Subcutaneous abdominal adipose tissue (tissue), 5 donors: ENCODE data around the gene KIAA2012.
A peak's percentile ranks its signal among the peaks of the same experiment; 100 is the strongest.

ENCODE experiments used
- H3K27ac ChIP-seq: one replicate; pipeline ENCODE4 v1.7.0; 2013; ENCODE audit warnings: low read depth, mild to moderate bottlenecking, inconsistent platforms, low read length, moderate library complexity
- H3K27me3 ChIP-seq, 5 donors: one replicate each; pipeline ENCODE4 v1.7.0; 2013; ENCODE audit warnings: low read length in 5 of 5, inconsistent platforms in 1 of 5; ENCODE audit not compliant: control insufficient read depth in 5 of 5, insufficient read depth in 4 of 5
- H3K36me3 ChIP-seq, 5 donors: one replicate each; pipeline ENCODE4 v1.7.0; 2013; ENCODE audit warnings: low read length in 5 of 5; ENCODE audit not compliant: control insufficient read depth in 5 of 5, insufficient read depth in 5 of 5
- H3K4me1 ChIP-seq, 5 donors: one replicate each; pipeline ENCODE4 v1.7.0; 2013; ENCODE audit warnings: low read length in 5 of 5, mild to moderate bottlenecking in 3 of 5, moderate library complexity in 1 of 5; ENCODE audit not compliant: control insufficient read depth in 5 of 5, insufficient read depth in 5 of 5
- H3K4me3 ChIP-seq, 5 donors: one replicate each; pipeline ENCODE4 v1.7.0; 2013; ENCODE audit warnings: low read length in 5 of 5, low read depth in 1 of 5
- H3K9ac ChIP-seq, 5 donors: one replicate each; pipeline ENCODE4 v1.7.0; 2013; ENCODE audit warnings: low read length in 5 of 5, mild to moderate bottlenecking in 4 of 5, moderate library complexity in 3 of 5
- H3K9me3 ChIP-seq, 5 donors: one replicate each; pipeline ENCODE4 v1.7.0; 2013; ENCODE audit warnings: low read length in 5 of 5; ENCODE audit not compliant: control insufficient read depth in 5 of 5
- donor health status: healthy.
- donor health status: healthy.
- donor health status: healthy.
- donor health status: healthy.
- donor health status: healthy.

KIAA2012 gene

GRCh38 chr2:202072226-202072625 is 829 bp upstream of the KIAA2012 start:
- Histone ChIP-seq H3K9me3 (no peaks in the 10 kb centered on the region), H3K27me3 (no peaks in the 10 kb centered on the region), H3K4me1 (no peaks in the 10 kb centered on the region), H3K36me3 (no peaks in the 10 kb centered on the region), H3K27ac (no peak overlapping the region), H3K4me3 (no peak overlapping the region), H3K9ac (no peak overlapping the region)

- H3K27ac ChIP-seq = no peak overlapping the region
- H3K4me3 ChIP-seq = no peak overlapping the region
- H3K36me3 ChIP-seq = no peaks in the 10 kb centered on the region
- H3K27me3 ChIP-seq = no peaks in the 10 kb centered on the region
- H3K4me1 ChIP-seq = no peaks in the 10 kb centered on the region
- no peak overlapping the region for H3K9ac ChIP-seq
- H3K9me3 ChIP-seq = no peaks in the 10 kb centered on the region
These were observed 1.3 kb downstream of the KIAA2012 start for GRCh38 chr2:202074324-202074723.

- no peaks in the 10 kb centered on the region for H3K36me3 ChIP-seq
- no peak overlapping the region for H3K4me3 ChIP-seq
- no peak overlapping the region for H3K9ac ChIP-seq
- H3K27ac ChIP-seq = no peak overlapping the region
- peaks cover 0 to 5% (median 0%) of the 10 kb centered on the region in 5 donors for H3K9me3 ChIP-seq
- H3K4me1 ChIP-seq = no peaks in the 10 kb centered on the region
- no peaks in the 10 kb centered on the region for H3K27me3 ChIP-seq
These were observed 6.3 kb downstream of the KIAA2012 start for GRCh38 chr2:202079310-202079709.

- Histone ChIP-seq H3K9ac (no peak overlapping the region), H3K36me3 (no peaks in the 10 kb centered on the region), H3K9me3 (peaks cover 0 to 5% (median 0%) of the 10 kb centered on the region in 5 donors), H3K4me3 (no peak overlapping the region), H3K27me3 (peaks cover 0 to 3% (median 0%) of the 10 kb centered on the region in 5 donors), H3K4me1 (peaks cover 0 to 9% (median 6%) of the 10 kb centered on the region in 5 donors), H3K27ac (no peak overlapping the region)
These were observed 11.2 kb downstream of the KIAA2012 start for GRCh38 chr2:202084265-202084664.

GRCh38 chr2:202088777-202089176 is 15.7 kb downstream of the KIAA2012 start:
- no peaks in the 10 kb centered on the region for H3K9me3 ChIP-seq
- H3K9ac ChIP-seq = peak overlapping the region in 1 of 5 donors; percentile 42
- no peaks in the 10 kb centered on the region for H3K36me3 ChIP-seq

GRCh38 chr2:202090530-202090929 is 17.5 kb downstream of the KIAA2012 start:
- Histone ChIP-seq H3K9ac (no peak overlapping the region), H3K27me3 (peaks cover 0 to 3% (median 0%) of the 10 kb centered on the region in 5 donors), H3K4me1 (peaks cover 0 to 17% (median 8%) of the 10 kb centered on the region in 5 donors), H3K27ac (no peak overlapping the region), H3K4me3 (no peak overlapping the region), H3K9me3 (no peaks in the 10 kb centered on the region), H3K36me3 (no peaks in the 10 kb centered on the region)

More at GRCh38 chr2:202088777-202089176, 15.7 kb downstream of the KIAA2012 start:
- Histone ChIP-seq H3K27me3 (peaks cover 0 to 3% (median 0%) of the 10 kb centered on the region in 5 donors), H3K27ac (no peak overlapping the region), H3K4me1 (peaks cover 0 to 17% (median 8%) of the 10 kb centered on the region in 5 donors), H3K4me3 (no peak overlapping the region)

- H3K4me3 ChIP-seq = no peak overlapping the region
- peaks cover 0 to 17% (median 8%) of the 10 kb centered on the region in 5 donors for H3K4me1 ChIP-seq
- no peak overlapping the region for H3K27ac ChIP-seq
- peaks cover 0 to 3% (median 0%) of the 10 kb centered on the region in 5 donors for H3K27me3 ChIP-seq
- H3K9me3 ChIP-seq = no peaks in the 10 kb centered on the region
- no peak overlapping the region for H3K9ac ChIP-seq
- no peaks in the 10 kb centered on the region for H3K36me3 ChIP-seq
These were observed 18.4 kb downstream of the KIAA2012 start for GRCh38 chr2:202091476-202091875.

GRCh38 chr2:202094426-202094986 is 21.5 kb downstream of the KIAA2012 start:
- no peaks in the 10 kb centered on the region for H3K36me3 ChIP-seq
- no peaks in the 10 kb centered on the region for H3K27me3 ChIP-seq
- peaks cover 0 to 11% (median 0%) of the 10 kb centered on the region in 5 donors for H3K4me1 ChIP-seq
- no peak overlapping the region for H3K4me3 ChIP-seq
- H3K9ac ChIP-seq = no peak overlapping the region
- no peaks in the 10 kb centered on the region for H3K9me3 ChIP-seq
- H3K27ac ChIP-seq = no peak overlapping the region

- no peaks in the 10 kb centered on the region for H3K27me3 ChIP-seq
- H3K9ac ChIP-seq = no peak overlapping the region
- no peak overlapping the region for H3K27ac ChIP-seq
- no peaks in the 10 kb centered on the region for H3K36me3 ChIP-seq
- peaks cover 0 to 11% (median 0%) of the 10 kb centered on the region in 5 donors for H3K4me1 ChIP-seq
- H3K9me3 ChIP-seq = no peaks in the 10 kb centered on the region
- no peak overlapping the region for H3K4me3 ChIP-seq
These were observed 22.2 kb downstream of the KIAA2012 start for GRCh38 chr2:202095235-202095634.

GRCh38 chr2:202096736-202097135 is 23.7 kb downstream of the KIAA2012 start:
- Histone ChIP-seq H3K4me1 (peaks cover 0 to 3% (median 0%) of the 10 kb centered on the region in 5 donors), H3K9ac (no peak overlapping the region), H3K9me3 (no peaks in the 10 kb centered on the region), H3K27ac (no peak overlapping the region), H3K4me3 (no peak overlapping the region), H3K27me3 (no peaks in the 10 kb centered on the region), H3K36me3 (no peaks in the 10 kb centered on the region)
